SK-N-SH treated with all-trans-retinoic acid at 6 μM for 48 hours (cell line): ENCODE measurements around the gene TAS2R42.

Experiments used
- RARB ChIP-seq: fragments of 250-450 bp; sonication (Bioruptor Pico); IDR thresholded peaks from 2 replicates; pipeline ENCODE4 v1.8.0; 2021; ENCODE audit warnings: mild to moderate bottlenecking, moderate library complexity
- TCF4 ChIP-seq: fragments of 250-450 bp; sonication (Bioruptor Pico); IDR thresholded peaks from 2 replicates; pipeline ENCODE4 v1.8.0; 2021; ENCODE audit warnings: mild to moderate bottlenecking, moderate library complexity, borderline replicate concordance
- TOX ChIP-seq: fragments of 250-450 bp; sonication (Bioruptor Pico); IDR thresholded peaks from 2 replicates; pipeline ENCODE4 v1.8.0; 2021; ENCODE audit warnings: mild to moderate bottlenecking, moderate library complexity, borderline replicate concordance
- TF ChIP-seq, protein P1 (sequence below): fragments of 250-450 bp; sonication (Bioruptor Pico); IDR thresholded peaks from 2 replicates; pipeline ENCODE4 v1.8.0; 2020; ENCODE audit warnings: mild to moderate bottlenecking, moderate library complexity, borderline replicate concordance

DNA sequence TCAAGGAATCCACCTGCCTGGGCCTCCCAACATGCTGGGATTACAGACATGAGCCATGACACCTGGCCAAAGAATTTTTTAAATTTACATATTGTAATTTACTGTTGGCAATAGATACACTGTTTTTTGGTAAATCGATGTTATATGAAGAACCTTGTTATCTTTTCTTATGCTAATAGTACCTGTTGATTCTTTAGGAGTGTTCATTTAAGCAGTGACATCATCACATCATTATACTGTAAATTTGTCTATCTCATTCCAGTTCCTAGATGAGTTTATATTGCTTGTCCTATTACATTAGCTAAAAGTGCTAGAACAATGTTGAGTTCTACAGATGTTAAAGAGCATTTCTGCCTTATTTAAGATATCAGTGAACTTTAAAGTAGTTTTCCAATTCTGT lies 39.3 kb downstream of the TAS2R42 start:
- TF ChIP-seq RARB (CRISPR knock-in tag) = no peak
- no peak for TF ChIP-seq TOX (CRISPR knock-in tag)
- TF ChIP-seq, protein P1, sequence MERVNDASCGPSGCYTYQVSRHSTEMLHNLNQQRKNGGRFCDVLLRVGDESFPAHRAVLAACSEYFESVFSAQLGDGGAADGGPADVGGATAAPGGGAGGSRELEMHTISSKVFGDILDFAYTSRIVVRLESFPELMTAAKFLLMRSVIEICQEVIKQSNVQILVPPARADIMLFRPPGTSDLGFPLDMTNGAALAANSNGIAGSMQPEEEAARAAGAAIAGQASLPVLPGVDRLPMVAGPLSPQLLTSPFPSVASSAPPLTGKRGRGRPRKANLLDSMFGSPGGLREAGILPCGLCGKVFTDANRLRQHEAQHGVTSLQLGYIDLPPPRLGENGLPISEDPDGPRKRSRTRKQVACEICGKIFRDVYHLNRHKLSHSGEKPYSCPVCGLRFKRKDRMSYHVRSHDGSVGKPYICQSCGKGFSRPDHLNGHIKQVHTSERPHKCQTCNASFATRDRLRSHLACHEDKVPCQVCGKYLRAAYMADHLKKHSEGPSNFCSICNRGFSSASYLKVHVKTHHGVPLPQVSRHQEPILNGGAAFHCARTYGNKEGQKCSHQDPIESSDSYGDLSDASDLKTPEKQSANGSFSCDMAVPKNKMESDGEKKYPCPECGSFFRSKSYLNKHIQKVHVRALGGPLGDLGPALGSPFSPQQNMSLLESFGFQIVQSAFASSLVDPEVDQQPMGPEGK = no peak
- no peak for TF ChIP-seq TCF4 (CRISPR knock-in tag)
